Uterus (tissue), 2 donors: ENCODE results near the gene SERPINE1.

Experiments used
- POLR2A ChIP-seq, 2 donors: fragments of 450-650 bp; IDR thresholded peaks; one replicate each; pipeline ENCODE4 v1.6.1; 2016; ENCODE audit warnings: antibody characterized with exemption in 2 of 2, mild to moderate bottlenecking in 1 of 2, moderate library complexity in 1 of 2
- TF ChIP-seq, protein P1 (sequence below), 4 experiments: fragments of 200-600 bp in 2 of 4; fragments of 450-650 bp in 2 of 4; sonication (generic) in 2 of 4; IDR thresholded peaks; one replicate each; pipeline ENCODE4 v1.5.1; 2016 to 2019; ENCODE audit warnings: antibody characterized with exemption in 4 of 4, mild to moderate bottlenecking in 2 of 4, moderate library complexity in 1 of 4

DNA sequence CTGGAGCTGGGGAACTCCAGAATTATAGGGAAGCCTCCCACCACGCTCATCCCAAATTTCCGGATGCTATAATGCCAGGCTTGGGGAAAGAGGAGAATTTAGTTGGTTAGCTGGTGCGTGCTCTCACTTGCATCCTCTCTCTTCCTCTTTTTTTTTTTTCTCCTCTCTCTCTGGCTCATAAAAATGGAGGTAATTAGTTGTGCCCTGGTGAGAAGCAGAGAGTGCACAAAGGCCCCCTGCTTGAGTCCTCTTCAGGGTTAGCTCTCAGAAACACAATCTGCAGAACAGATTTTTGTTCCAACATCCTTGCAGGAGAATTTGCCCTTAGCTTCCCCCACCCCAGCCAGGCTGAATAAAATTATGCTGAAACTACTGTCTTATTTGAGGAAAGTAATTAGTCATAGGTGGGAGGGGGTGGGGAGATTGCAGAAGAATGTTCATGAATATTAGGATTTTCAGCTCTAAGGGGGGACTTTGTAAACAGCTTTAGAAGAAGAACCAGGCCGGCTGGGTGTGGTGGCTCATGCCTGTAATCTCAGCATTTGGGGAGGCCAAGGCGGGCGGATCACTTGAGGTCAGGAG is 7.6 kb downstream of the SERPINE1 start:
- TF ChIP-seq POLR2A (IDR thresholded peaks at IDR 0.05) = no peak
- TF ChIP-seq, protein P1, sequence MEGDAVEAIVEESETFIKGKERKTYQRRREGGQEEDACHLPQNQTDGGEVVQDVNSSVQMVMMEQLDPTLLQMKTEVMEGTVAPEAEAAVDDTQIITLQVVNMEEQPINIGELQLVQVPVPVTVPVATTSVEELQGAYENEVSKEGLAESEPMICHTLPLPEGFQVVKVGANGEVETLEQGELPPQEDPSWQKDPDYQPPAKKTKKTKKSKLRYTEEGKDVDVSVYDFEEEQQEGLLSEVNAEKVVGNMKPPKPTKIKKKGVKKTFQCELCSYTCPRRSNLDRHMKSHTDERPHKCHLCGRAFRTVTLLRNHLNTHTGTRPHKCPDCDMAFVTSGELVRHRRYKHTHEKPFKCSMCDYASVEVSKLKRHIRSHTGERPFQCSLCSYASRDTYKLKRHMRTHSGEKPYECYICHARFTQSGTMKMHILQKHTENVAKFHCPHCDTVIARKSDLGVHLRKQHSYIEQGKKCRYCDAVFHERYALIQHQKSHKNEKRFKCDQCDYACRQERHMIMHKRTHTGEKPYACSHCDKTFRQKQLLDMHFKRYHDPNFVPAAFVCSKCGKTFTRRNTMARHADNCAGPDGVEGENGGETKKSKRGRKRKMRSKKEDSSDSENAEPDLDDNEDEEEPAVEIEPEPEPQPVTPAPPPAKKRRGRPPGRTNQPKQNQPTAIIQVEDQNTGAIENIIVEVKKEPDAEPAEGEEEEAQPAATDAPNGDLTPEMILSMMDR (IDR thresholded peaks at IDR 0.05) = no peak
